Activated T-cell treated with anti-CD3 and anti-CD28 coated beads, Interleukin-2, amount 50 U/mL, for 24 hours (primary cell): Measurements from ENCODE around the gene TSC2.

ENCODE experiments used
- DNase-seq: peaks from one replicate; pipeline ENCODE4 v3.0.0-alpha.2; 2020
- H3K27ac Mint-ChIP-seq: 2 replicates; pipeline ENCODE4 v1.8.0; 2020; ENCODE audit warnings: mild to moderate bottlenecking, mixed read lengths
- H3K27me3 Mint-ChIP-seq: 2 replicates; pipeline ENCODE4 v1.8.0; 2020; ENCODE audit warnings: mixed read lengths
- H3K36me3 Mint-ChIP-seq: 2 replicates; pipeline ENCODE4 v1.8.0; 2020; ENCODE audit warnings: low read depth, mixed read lengths
- H3K4me1 Mint-ChIP-seq: 2 replicates; pipeline ENCODE4 v1.8.0; 2020; ENCODE audit warnings: low read depth, mixed read lengths
- H3K4me3 Mint-ChIP-seq: 2 replicates; pipeline ENCODE4 v1.8.0; 2020; ENCODE audit warnings: mild to moderate bottlenecking, moderate library complexity, mixed read lengths
- H3K9me3 Mint-ChIP-seq: 2 replicates; pipeline ENCODE4 v1.8.0; 2020; ENCODE audit warnings: mixed read lengths

Gene TSC2

GRCh38 chr16:2058420-2058819 is 10.6 kb downstream of the TSC2 start:
- Mint-ChIP-seq H3K9me3 (no peaks in the 10 kb centered on the region), H3K4me1 (no peaks in the 10 kb centered on the region), H3K27ac (no peak overlapping the region), H3K4me3 (no peak overlapping the region), H3K27me3 (no peaks in the 10 kb centered on the region), H3K36me3 (peaks cover 68% of the 10 kb centered on the region)
- DNase-seq, result no peak

GRCh38 chr16:2058872-2059271 is 11.1 kb downstream of the TSC2 start:
- Mint-ChIP-seq H3K36me3 (peaks cover 68% of the 10 kb centered on the region), H3K27ac (no peak overlapping the region), H3K4me1 (no peaks in the 10 kb centered on the region), H3K4me3 (no peak overlapping the region), H3K27me3 (no peaks in the 10 kb centered on the region), H3K9me3 (no peaks in the 10 kb centered on the region)
- no peak for DNase-seq

- Mint-ChIP-seq H3K9me3 (no peaks in the 10 kb centered on the region), H3K27me3 (no peaks in the 10 kb centered on the region), H3K36me3 (peaks cover 68% of the 10 kb centered on the region), H3K4me1 (no peaks in the 10 kb centered on the region), H3K27ac (no peak overlapping the region), H3K4me3 (no peak overlapping the region)
- no peak for DNase-seq
Measured at GRCh38 chr16:2060346-2060745, 12.6 kb downstream of the TSC2 start.

GRCh38 chr16:2061023-2061422 is 13.2 kb downstream of the TSC2 start:
- peaks cover 70% of the 10 kb centered on the region for H3K36me3 Mint-ChIP-seq
- no peaks in the 10 kb centered on the region for H3K9me3 Mint-ChIP-seq
- no peaks in the 10 kb centered on the region for H3K4me1 Mint-ChIP-seq
- no peak for DNase-seq
- H3K27me3 Mint-ChIP-seq, result no peaks in the 10 kb centered on the region
- no peak overlapping the region for H3K27ac Mint-ChIP-seq
- H3K4me3 Mint-ChIP-seq, result no peak overlapping the region

- Mint-ChIP-seq H3K27me3 (no peaks in the 10 kb centered on the region), H3K9me3 (no peaks in the 10 kb centered on the region), H3K27ac (no peak overlapping the region), H3K4me3 (no peak overlapping the region), H3K4me1 (no peaks in the 10 kb centered on the region), H3K36me3 (peaks cover 72% of the 10 kb centered on the region)
- no peak for DNase-seq
Measured at GRCh38 chr16:2061526-2061925, 13.7 kb downstream of the TSC2 start.

DNA sequence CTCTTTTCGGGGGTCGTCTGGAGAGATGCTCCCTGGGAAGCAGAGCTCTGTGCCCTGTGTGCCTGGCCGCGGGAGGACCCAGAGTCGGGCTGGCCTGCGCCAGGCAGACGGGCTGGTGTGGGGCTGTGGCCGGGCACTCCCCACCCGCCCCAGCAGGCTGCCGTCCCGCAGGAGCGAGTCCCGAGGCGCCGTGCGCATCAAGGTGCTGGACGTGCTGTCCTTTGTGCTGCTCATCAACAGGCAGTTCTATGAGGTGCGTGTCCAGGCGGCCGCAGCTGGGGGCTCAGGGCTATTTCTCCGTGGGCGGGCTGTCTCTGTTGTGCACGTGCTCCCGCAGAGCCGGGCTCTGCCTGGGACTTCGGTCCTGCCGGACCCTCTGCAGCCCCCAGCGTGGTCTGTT is 15.0 kb downstream of the TSC2 start:
- H3K36me3 Mint-ChIP-seq, result peaks cover 71% of the 10 kb centered on the region
- no peaks in the 10 kb centered on the region for H3K9me3 Mint-ChIP-seq
- DNase-seq, result no peak
- no peaks in the 10 kb centered on the region for H3K27me3 Mint-ChIP-seq
- H3K4me1 Mint-ChIP-seq, result no peaks in the 10 kb centered on the region
- H3K4me3 Mint-ChIP-seq, result no peak overlapping the region
- H3K27ac Mint-ChIP-seq, result no peak overlapping the region

- DNase-seq, result no peak
- Mint-ChIP-seq H3K4me1 (no peaks in the 10 kb centered on the region), H3K36me3 (peaks cover 73% of the 10 kb centered on the region), H3K9me3 (no peaks in the 10 kb centered on the region), H3K4me3 (no peak overlapping the region), H3K27me3 (no peaks in the 10 kb centered on the region), H3K27ac (no peak overlapping the region)
Measured at GRCh38 chr16:2063861-2064260, 16.1 kb downstream of the TSC2 start.

DNA sequence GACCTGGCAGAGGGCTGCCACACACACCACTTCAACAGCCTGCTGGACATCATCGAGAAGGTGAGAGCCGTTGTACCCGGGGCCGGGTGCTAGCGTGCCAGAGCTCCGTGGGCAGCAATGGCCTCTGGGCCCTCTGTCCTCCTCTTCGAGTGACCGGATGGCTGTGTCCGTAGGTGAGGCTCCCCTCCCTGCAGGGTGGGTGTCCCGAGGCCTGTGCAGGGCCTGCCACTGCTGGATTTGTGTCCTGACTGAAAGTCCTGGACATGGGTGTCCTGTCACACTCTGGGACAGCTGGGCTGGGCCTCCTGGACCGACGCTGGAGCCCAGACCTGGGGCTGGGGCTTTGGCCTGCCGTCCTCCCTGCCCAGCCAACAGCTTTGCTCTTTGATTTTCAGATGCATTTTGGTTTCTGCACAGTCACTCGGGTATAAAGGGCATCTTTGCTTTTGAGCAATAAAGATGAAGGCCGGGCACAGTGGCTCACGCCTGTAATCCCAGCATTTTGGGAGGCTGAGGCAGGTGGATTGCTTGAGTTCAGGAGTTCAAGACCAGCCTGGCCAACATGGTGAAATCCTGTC is 16.7 kb downstream of the TSC2 start:
- no peak for DNase-seq
- Mint-ChIP-seq H3K4me3 (no peak overlapping the region), H3K27me3 (no peaks in the 10 kb centered on the region), H3K9me3 (no peaks in the 10 kb centered on the region), H3K27ac (no peak overlapping the region), H3K4me1 (no peaks in the 10 kb centered on the region), H3K36me3 (peaks cover 77% of the 10 kb centered on the region)

- Mint-ChIP-seq H3K9me3 (no peaks in the 10 kb centered on the region), H3K27me3 (no peaks in the 10 kb centered on the region), H3K36me3 (peaks cover 76% of the 10 kb centered on the region), H3K4me1 (no peaks in the 10 kb centered on the region), H3K27ac (no peak overlapping the region), H3K4me3 (no peak overlapping the region)
- DNase-seq, result no peak
Measured at GRCh38 chr16:2066139-2066538, 18.4 kb downstream of the TSC2 start.

DNA sequence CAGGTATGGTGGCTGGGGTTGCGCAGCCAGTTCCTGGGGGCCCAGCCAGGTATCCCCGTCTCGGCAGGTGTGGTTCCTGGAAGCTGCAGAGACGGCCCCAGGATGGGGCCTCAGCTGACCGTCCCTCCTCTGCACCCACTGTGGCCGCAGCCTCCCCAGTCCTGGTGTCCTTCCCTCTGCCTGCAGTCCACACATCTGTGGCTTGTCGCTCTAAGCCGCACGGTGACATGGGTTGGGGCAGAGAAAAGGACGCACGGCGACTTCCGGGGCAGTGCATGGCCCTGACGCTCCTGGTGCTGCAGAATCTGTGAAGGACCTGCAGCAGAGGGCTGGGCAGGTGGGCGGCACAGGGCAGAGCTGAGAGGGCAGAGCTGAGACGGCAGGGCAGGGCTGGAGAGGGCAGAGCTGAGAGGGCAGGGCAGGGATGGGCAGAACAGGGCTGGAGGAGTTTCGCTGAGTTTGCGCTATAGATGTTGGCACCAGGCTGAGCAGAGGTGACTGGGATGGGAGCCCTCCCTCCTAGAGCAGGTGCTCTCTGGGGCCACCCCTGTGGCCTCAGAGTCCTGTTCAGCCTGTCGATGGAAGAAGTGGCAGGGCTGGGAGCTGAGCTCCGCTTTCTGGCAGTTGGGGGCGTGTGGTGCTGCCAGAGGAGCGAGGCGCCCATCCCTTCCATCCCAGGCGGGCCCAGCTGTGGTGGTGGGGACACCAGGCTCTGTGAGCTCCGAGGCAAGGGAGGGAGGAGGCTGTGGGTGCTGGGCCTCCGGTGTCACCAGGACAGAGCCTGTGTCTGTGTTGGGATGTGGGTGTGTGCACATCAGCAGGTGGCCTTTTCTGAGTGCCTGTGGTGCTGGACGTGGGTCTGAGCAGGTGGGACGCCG is 23.0 kb downstream of the TSC2 start:
- Mint-ChIP-seq H3K4me3 (no peak overlapping the region), H3K27me3 (no peaks in the 10 kb centered on the region), H3K4me1 (no peaks in the 10 kb centered on the region), H3K36me3 (peaks cover 82% of the 10 kb centered on the region), H3K9me3 (no peaks in the 10 kb centered on the region), H3K27ac (no peak overlapping the region)
- DNase-seq, result no peak

- Mint-ChIP-seq H3K4me1 (no peaks in the 10 kb centered on the region), H3K36me3 (peaks cover 77% of the 10 kb centered on the region), H3K27ac (no peak overlapping the region), H3K4me3 (no peak overlapping the region), H3K9me3 (no peaks in the 10 kb centered on the region), H3K27me3 (no peaks in the 10 kb centered on the region)
- no peak for DNase-seq
Measured at GRCh38 chr16:2071454-2072202, 23.8 kb downstream of the TSC2 start.

DNA sequence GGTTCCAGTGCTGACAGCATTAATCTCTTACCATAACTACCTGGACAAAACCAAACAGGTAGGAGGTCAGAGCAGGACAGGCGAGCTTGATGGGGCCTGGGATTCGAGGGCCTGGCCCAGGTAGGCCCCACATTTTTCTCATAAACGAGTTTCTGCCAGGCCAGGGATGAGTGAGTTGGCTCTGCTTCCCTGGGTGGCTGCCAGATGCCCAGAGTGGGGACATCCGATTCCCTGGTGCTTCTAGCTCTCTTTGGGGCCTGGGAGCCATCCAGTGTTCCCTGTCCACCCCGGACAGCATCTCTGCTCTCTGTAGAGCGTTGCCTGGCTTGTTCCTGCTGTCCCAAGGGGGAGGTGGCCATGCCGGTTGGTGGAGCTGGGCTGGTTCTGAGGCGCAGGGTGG is 25.1 kb downstream of the TSC2 start:
- H3K27ac Mint-ChIP-seq, result no peak overlapping the region
- no peaks in the 10 kb centered on the region for H3K4me1 Mint-ChIP-seq

GRCh38 chr16:2074071-2074470 is 26.3 kb downstream of the TSC2 start:
- Mint-ChIP-seq H3K36me3 (peaks cover 75% of the 10 kb centered on the region), H3K27ac (no peak overlapping the region), H3K4me3 (no peak overlapping the region), H3K4me1 (no peaks in the 10 kb centered on the region), H3K9me3 (no peaks in the 10 kb centered on the region), H3K27me3 (no peaks in the 10 kb centered on the region)
- no peak for DNase-seq

More for the DNA sequence above, 25.1 kb downstream of the TSC2 start:
- no peaks in the 10 kb centered on the region for H3K27me3 Mint-ChIP-seq
- peaks cover 77% of the 10 kb centered on the region for H3K36me3 Mint-ChIP-seq
- no peaks in the 10 kb centered on the region for H3K9me3 Mint-ChIP-seq
- no peak for DNase-seq
- H3K4me3 Mint-ChIP-seq, result no peak overlapping the region

GRCh38 chr16:2075631-2076030 is 27.8 kb downstream of the TSC2 start:
- Mint-ChIP-seq H3K27me3 (no peaks in the 10 kb centered on the region), H3K27ac (no peak overlapping the region), H3K4me1 (no peaks in the 10 kb centered on the region), H3K4me3 (no peak overlapping the region), H3K9me3 (no peaks in the 10 kb centered on the region), H3K36me3 (peaks cover 77% of the 10 kb centered on the region)
- DNase-seq, result no peak
